Measurements from ENCODE around the gene ODAD4.
"Not testable (repeated sequence)": the region's sequence is repeated elsewhere in the genome, so short reads cannot be mapped to it uniquely, and the experiment has no call there.

ODAD4 gene

GRCh38 chr17:41914358-41914766, 16.1 kb upstream of the ODAD4 start:
- DNase-seq, result no peak

GRCh38 chr17:41915020-41915419, 15.4 kb upstream of the ODAD4 start:
- DNase-seq, result no peak

- DNase-seq, result no peak
Observed at GRCh38 chr17:41915566-41915965, 14.9 kb upstream of the ODAD4 start.

- no peak for DNase-seq
Observed at GRCh38 chr17:41917192-41917591, 13.2 kb upstream of the ODAD4 start.

GRCh38 chr17:41917679-41918313, 12.6 kb upstream of the ODAD4 start:
- peak; percentile 61 for DNase-seq

- DNase-seq, result peak; percentile 94
Observed at GRCh38 chr17:41918314-41919164, 11.9 kb upstream of the ODAD4 start, which contains the start of gene ACLY. ACLY (minus strand) TSS chr17:41918951; CDS start chr17:41913873, 5,078 bp downstream.

- no peak for DNase-seq
Observed at GRCh38 chr17:41919165-41919817, 11.1 kb upstream of the ODAD4 start.

- DNase-seq, result no peak
Observed at GRCh38 chr17:41919840-41920579, 10.4 kb upstream of the ODAD4 start.

GRCh38 chr17:41920580-41920955, 9.8 kb upstream of the ODAD4 start:
- no peak for DNase-seq

- no peak for DNase-seq
Observed at GRCh38 chr17:41925991-41926590, 4.3 kb upstream of the ODAD4 start.

- DNase-seq, result no peak
Observed at GRCh38 chr17:41928693-41929251, 1.6 kb upstream of the ODAD4 start.

GRCh38 chr17:41930833-41931156, 378 bp downstream of the ODAD4 start:
- not testable (repeated sequence) for DNase-seq

- DNase-seq, result not testable (repeated sequence)
Observed at GRCh38 chr17:41931715-41932114, 1.3 kb downstream of the ODAD4 start.

GRCh38 chr17:41932816-41933389, 2.5 kb downstream of the ODAD4 start:
- no peak for DNase-seq

GRCh38 chr17:41935641-41936040, 5.2 kb downstream of the ODAD4 start:
- DNase-seq, result no peak

GRCh38 chr17:41937970-41938954, 7.8 kb downstream of the ODAD4 start:
- peak; percentile 40 for DNase-seq

GRCh38 chr17:41939044-41939692, 8.8 kb downstream of the ODAD4 start:
- peak; percentile 50 for DNase-seq

- no peak for DNase-seq
Observed at GRCh38 chr17:41939693-41940090, 9.3 kb downstream of the ODAD4 start.

- DNase-seq, result no peak
Observed at GRCh38 chr17:41941168-41941567, 10.8 kb downstream of the ODAD4 start.

Measured in DMS 273 treated with DMSO at 0.1 percent for 48 hours (cell line).